HS-5 (cell line): Measurements from ENCODE around the gene ACAD10.
"Not testable (repeated sequence)": the region's sequence is repeated elsewhere in the genome, so short reads cannot be mapped to it uniquely, and the experiment has no call there.

Source experiments
- DNase-seq: peaks from one replicate; pipeline ENCODE4 v3.0.0-alpha.2; 2012; ENCODE audit warnings: low read depth

Gene ACAD10

GRCh38 chr12:111687255-111687654, 1.4 kb downstream of the ACAD10 start:
- no peak for DNase-seq

GRCh38 chr12:111687952-111688351, 2.1 kb downstream of the ACAD10 start:
- DNase-seq: no peak

- DNase-seq: no peak
Observed at GRCh38 chr12:111691262-111691661, 5.4 kb downstream of the ACAD10 start.

GRCh38 chr12:111692575-111693210, 6.8 kb downstream of the ACAD10 start:
- DNase-seq: no peak

- DNase-seq: no peak
Observed at GRCh38 chr12:111693818-111694217, 8.0 kb downstream of the ACAD10 start.

- DNase-seq: no peak
Observed at GRCh38 chr12:111699962-111700361, 14.1 kb downstream of the ACAD10 start.

- DNase-seq: no peak
Observed at GRCh38 chr12:111705672-111706071, 19.8 kb downstream of the ACAD10 start.

GRCh38 chr12:111706145-111706544, 20.3 kb downstream of the ACAD10 start:
- DNase-seq: no peak

GRCh38 chr12:111715279-111715678, 29.4 kb downstream of the ACAD10 start:
- DNase-seq: no peak

GRCh38 chr12:111719316-111719715, 33.5 kb downstream of the ACAD10 start:
- not testable (repeated sequence) for DNase-seq

- no peak for DNase-seq
Observed at GRCh38 chr12:111720457-111720856, 34.6 kb downstream of the ACAD10 start.

GRCh38 chr12:111723646-111724360, 38.0 kb downstream of the ACAD10 start:
- DNase-seq: not testable (repeated sequence)

GRCh38 chr12:111728795-111729194, 42.9 kb downstream of the ACAD10 start:
- DNase-seq: no peak

- DNase-seq: no peak
Observed at GRCh38 chr12:111730420-111730819, 44.6 kb downstream of the ACAD10 start.

GRCh38 chr12:111732786-111733185, 46.9 kb downstream of the ACAD10 start:
- DNase-seq: no peak

GRCh38 chr12:111733340-111733915, 47.6 kb downstream of the ACAD10 start:
- no peak for DNase-seq

- not testable (repeated sequence) for DNase-seq
Observed at GRCh38 chr12:111739524-111739923, 53.7 kb downstream of the ACAD10 start.

GRCh38 chr12:111741235-111741812, 55.5 kb downstream of the ACAD10 start:
- DNase-seq: no peak

GRCh38 chr12:111745211-111745610, 59.4 kb downstream of the ACAD10 start:
- DNase-seq: no peak

- DNase-seq: no peak
Observed at GRCh38 chr12:111747333-111747732, 61.5 kb downstream of the ACAD10 start.

GRCh38 chr12:111748151-111748672, 62.4 kb downstream of the ACAD10 start:
- DNase-seq: no peak

- DNase-seq: no peak
Observed at GRCh38 chr12:111748867-111749266, 63.0 kb downstream of the ACAD10 start.

GRCh38 chr12:111749391-111749790, 63.5 kb downstream of the ACAD10 start:
- DNase-seq: no peak
